Measurements from ENCODE around the gene ARHGEF1.
"Not testable (repeated sequence)": the region's sequence is repeated elsewhere in the genome, so short reads cannot be mapped to it uniquely, and the experiment has no call there.

Gene ARHGEF1

DNA sequence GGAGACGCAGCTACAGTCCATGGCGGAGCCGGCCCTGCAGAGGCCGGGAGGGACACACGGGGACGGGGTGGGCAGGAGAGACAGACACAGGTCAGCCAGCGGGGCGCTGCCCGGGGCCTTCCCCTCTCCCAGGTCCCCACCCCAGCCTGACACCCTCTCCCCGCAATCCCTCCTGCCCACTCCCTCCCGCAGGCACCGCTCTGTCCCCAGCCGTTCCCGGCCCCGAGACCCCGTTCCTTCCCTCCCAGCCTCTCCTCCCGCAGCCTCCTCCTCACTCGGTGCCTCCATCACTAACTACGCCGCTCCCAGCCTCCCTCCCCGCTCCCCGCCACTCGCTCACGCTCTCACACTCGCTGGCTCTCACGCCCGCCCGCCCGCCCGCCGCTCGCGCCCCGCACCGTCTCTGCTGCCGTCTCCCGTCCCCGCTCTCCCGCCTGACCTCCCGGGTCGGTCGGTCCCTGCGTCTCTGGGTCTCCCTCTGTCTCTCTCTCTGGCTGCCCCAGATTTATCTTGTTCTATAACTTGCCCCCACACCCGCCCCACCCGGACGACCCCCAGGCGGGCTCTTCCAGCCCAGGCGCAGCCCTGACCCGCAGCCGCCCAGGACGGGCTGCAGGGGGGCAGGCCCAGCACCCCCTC is 30.0 kb downstream of the ARHGEF1 start:
- H3K79me2 ChIP-seq (ENCODE audit: insufficient read depth, low read length): no peaks in the 10 kb centered on the region
- no peaks in the 10 kb centered on the region for H3K27me3 ChIP-seq (ENCODE audit: insufficient read depth, low read length, poor library complexity)
- H3K4me3 ChIP-seq (ENCODE audit: low read depth in 1 of 2, low read length in 2 of 2): no peak overlapping the region
- TF ChIP-seq, protein P1, sequence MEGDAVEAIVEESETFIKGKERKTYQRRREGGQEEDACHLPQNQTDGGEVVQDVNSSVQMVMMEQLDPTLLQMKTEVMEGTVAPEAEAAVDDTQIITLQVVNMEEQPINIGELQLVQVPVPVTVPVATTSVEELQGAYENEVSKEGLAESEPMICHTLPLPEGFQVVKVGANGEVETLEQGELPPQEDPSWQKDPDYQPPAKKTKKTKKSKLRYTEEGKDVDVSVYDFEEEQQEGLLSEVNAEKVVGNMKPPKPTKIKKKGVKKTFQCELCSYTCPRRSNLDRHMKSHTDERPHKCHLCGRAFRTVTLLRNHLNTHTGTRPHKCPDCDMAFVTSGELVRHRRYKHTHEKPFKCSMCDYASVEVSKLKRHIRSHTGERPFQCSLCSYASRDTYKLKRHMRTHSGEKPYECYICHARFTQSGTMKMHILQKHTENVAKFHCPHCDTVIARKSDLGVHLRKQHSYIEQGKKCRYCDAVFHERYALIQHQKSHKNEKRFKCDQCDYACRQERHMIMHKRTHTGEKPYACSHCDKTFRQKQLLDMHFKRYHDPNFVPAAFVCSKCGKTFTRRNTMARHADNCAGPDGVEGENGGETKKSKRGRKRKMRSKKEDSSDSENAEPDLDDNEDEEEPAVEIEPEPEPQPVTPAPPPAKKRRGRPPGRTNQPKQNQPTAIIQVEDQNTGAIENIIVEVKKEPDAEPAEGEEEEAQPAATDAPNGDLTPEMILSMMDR (IDR thresholded peaks at IDR 0.05; ENCODE audit: borderline replicate concordance, extremely low read depth, low read length, poor library complexity, severe bottlenecking): no peak
- TF ChIP-seq EZH2 (IDR thresholded peaks at IDR 0.05; ENCODE audit: borderline replicate concordance, low read depth, low read length, severe bottlenecking): no peak
- H3K9me3 ChIP-seq (ENCODE audit: insufficient read depth, low read length, severe bottlenecking): no peaks in the 10 kb centered on the region
- H3K9ac ChIP-seq (ENCODE audit: low read depth, low read length): no peak overlapping the region
- DNase-seq (no peak), ATAC-seq (ENCODE audit: insufficient read depth, low read depth) (no peak)
- H4K20me1 ChIP-seq (ENCODE audit: insufficient read depth, low read length): peaks cover 29% of the 10 kb centered on the region
- H3K27ac ChIP-seq (ENCODE audit: low read length): no peak overlapping the region
- H3K36me3 ChIP-seq (ENCODE audit: insufficient read depth, low read length): peaks cover 28% of the 10 kb centered on the region
- no peak overlapping the region for H2AFZ ChIP-seq (ENCODE audit: low read depth, low read length)
- no peak overlapping the region for H3K4me2 ChIP-seq (ENCODE audit: insufficient read depth, low read length)
- H3K4me1 ChIP-seq (ENCODE audit: insufficient read depth, low read length): peaks cover 7% of the 10 kb centered on the region

DNA sequence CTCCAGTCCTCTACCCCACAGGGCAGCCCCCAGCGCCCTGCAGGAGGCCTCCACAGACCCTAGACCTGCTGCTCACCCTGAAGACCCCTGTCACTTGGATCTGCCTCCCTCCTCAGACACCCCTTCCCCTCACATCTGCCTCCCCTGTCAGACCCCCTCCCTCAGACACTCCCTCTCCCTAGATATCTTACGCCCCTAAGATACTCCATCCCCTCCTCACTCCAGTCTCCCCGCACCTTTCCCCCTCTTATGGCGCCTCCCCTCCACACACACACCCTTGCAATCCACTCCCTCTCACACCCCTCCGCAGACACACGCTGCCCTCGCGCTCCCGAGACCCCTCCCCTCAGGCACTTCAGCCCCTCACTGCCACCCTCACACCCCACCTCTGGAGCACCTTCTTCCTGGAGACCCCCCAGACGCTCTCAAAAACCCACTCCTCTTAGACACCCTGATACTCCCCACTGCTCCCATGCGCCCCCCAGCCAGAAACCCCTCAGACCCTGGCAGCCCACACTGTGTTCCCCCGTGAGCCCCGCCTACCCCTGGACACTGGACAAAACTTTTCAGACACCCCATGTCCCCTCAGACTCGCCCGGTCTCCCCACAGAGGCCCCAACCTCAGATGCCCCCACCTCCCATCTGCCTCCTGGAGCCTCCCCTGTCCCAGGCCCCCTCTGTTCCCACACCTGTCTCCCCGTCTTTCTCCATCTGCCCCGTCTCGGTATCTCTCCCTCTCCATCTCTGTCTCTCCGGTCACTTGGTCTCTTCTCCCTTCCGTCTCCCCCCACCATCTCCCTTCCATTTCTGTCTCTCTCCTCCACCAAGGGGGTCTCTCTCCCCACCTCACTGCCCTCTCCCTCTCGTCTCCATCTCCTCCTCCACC is 30.8 kb downstream of the ARHGEF1 start:
- H2AFZ ChIP-seq (ENCODE audit: low read depth, low read length): no peak overlapping the region
- H3K4me2 ChIP-seq (ENCODE audit: insufficient read depth, low read length): no peak overlapping the region
- peaks cover 21% of the 10 kb centered on the region for H3K36me3 ChIP-seq (ENCODE audit: insufficient read depth, low read length)
- no peaks in the 10 kb centered on the region for H3K79me2 ChIP-seq (ENCODE audit: insufficient read depth, low read length)
- H3K4me3 ChIP-seq (ENCODE audit: low read depth in 1 of 2, low read length in 2 of 2): no peak overlapping the region
- no peaks in the 10 kb centered on the region for H3K27me3 ChIP-seq (ENCODE audit: insufficient read depth, low read length, poor library complexity)
- no peaks in the 10 kb centered on the region for H3K9me3 ChIP-seq (ENCODE audit: insufficient read depth, low read length, severe bottlenecking)
- ATAC-seq (ENCODE audit: insufficient read depth, low read depth) (no peak), DNase-seq (no peak)
- H3K9ac ChIP-seq (ENCODE audit: low read depth, low read length): no peak overlapping the region
- peaks cover 7% of the 10 kb centered on the region for H3K4me1 ChIP-seq (ENCODE audit: insufficient read depth, low read length)
- no peak for TF ChIP-seq EZH2 (IDR thresholded peaks at IDR 0.05; ENCODE audit: borderline replicate concordance, low read depth, low read length, severe bottlenecking)
- TF ChIP-seq, protein P1 (IDR thresholded peaks at IDR 0.05; ENCODE audit: borderline replicate concordance, extremely low read depth, low read length, poor library complexity, severe bottlenecking): no peak
- H4K20me1 ChIP-seq (ENCODE audit: insufficient read depth, low read length): peaks cover 25% of the 10 kb centered on the region
- no peak overlapping the region for H3K27ac ChIP-seq (ENCODE audit: low read length)

DNA sequence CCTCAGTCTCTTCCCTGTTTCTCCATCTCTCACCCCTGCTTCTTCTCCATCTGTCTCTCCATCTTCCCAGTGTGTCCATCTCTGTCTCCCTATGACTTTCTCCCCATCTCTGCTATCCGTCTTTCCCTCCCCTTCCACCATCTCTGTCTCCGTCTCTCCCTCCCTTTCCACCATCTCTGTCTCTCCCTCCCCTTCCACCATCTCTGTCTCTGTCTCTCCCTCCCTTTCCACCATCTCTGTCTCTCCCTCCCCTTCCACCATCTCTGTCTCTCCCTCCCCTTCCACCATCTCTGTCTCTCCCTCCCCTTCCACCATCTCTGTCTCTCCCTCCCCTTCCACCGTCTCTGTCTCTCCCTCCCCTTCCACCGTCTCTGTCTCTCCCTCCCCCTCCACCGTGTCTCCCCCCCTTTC is 31.4 kb downstream of the ARHGEF1 start:
- not testable (repeated sequence) for H3K4me2 ChIP-seq (ENCODE audit: insufficient read depth, low read length); H3K27ac ChIP-seq (ENCODE audit: low read length); H3K4me1 ChIP-seq (ENCODE audit: insufficient read depth, low read length); H3K27me3 ChIP-seq (ENCODE audit: insufficient read depth, low read length, poor library complexity); H3K4me3 ChIP-seq (ENCODE audit: low read depth in 1 of 2, low read length in 2 of 2); DNase-seq; H3K9ac ChIP-seq (ENCODE audit: low read depth, low read length); H3K79me2 ChIP-seq (ENCODE audit: insufficient read depth, low read length); H3K9me3 ChIP-seq (ENCODE audit: insufficient read depth, low read length, severe bottlenecking); H2AFZ ChIP-seq (ENCODE audit: low read depth, low read length); ATAC-seq (ENCODE audit: insufficient read depth, low read depth)
- peaks cover 21% of the 10 kb centered on the region for H4K20me1 ChIP-seq (ENCODE audit: insufficient read depth, low read length)
- H3K36me3 ChIP-seq (ENCODE audit: insufficient read depth, low read length): peaks cover 18% of the 10 kb centered on the region
